D341Med (cell line): Measurements from ENCODE around the gene RAP1GAP2.
A peak's percentile ranks its signal among the peaks of the same experiment; 100 is the strongest.
"Not testable (repeated sequence)": the region's sequence is repeated elsewhere in the genome, so short reads cannot be mapped to it uniquely, and the experiment has no call there.

ENCODE experiments used
- DNase-seq: peaks from one replicate; pipeline ENCODE4 v3.0.0; 2012; ENCODE audit warnings: low spot score

The RAP1GAP2 gene

GRCh38 chr17:2967515-2967914 lies 171.3 kb downstream of the RAP1GAP2 start:
- DNase-seq: no peak

GRCh38 chr17:2971851-2972250 lies 175.6 kb downstream of the RAP1GAP2 start:
- no peak for DNase-seq

- DNase-seq: no peak
These were observed 176.5 kb downstream of the RAP1GAP2 start for GRCh38 chr17:2972749-2973148.

- DNase-seq: no peak
These were observed 178.1 kb downstream of the RAP1GAP2 start for GRCh38 chr17:2974347-2974746.

DNA sequence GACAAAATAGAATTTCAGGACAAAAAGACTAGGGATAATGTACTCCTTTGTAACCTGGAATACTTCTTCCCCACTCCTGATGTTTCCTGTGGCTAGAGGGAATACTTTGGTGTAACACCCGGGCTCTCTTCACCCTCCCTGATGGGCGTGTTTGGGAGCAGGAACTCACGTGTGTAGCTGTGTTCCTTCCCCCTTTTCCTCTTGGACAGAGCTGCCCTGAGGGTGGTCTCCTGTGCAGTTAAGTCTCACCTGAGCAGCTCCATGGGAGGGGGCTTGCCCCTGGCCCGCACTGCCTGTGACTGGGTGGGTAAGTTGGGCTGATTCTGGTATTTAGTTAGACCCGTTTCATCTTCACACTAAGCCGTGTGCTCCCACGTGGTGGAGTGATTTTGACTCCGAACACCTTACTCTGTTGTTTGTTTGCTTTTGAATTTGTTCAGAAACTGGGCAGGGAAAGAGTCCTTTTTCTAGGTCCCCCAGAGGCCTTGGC lies 179.3 kb downstream of the RAP1GAP2 start:
- peak; percentile 72 for DNase-seq

- DNase-seq: no peak
These were observed 180.9 kb downstream of the RAP1GAP2 start for GRCh38 chr17:2977157-2977556.

DNA sequence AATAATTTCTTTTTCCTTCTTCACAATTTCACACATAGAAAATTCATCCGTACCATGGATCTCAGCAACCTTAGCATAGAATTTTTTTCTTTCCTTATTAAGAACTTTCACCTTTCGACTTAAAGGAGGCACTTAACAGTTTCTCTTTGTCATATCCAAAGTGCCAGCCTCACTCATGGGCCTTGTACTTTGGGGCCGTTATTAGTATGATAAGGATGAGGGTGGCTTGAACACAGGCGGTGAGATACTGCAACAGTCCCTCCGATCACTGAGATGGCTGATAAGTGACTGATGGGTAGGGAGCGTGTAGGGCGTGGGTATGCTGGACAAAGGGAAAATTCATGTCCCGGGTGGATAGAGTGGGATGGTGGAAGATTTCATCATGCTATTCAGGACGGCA lies 181.9 kb downstream of the RAP1GAP2 start:
- DNase-seq: no peak

- DNase-seq: no peak
These were observed 182.8 kb downstream of the RAP1GAP2 start for GRCh38 chr17:2978991-2979390.

DNA sequence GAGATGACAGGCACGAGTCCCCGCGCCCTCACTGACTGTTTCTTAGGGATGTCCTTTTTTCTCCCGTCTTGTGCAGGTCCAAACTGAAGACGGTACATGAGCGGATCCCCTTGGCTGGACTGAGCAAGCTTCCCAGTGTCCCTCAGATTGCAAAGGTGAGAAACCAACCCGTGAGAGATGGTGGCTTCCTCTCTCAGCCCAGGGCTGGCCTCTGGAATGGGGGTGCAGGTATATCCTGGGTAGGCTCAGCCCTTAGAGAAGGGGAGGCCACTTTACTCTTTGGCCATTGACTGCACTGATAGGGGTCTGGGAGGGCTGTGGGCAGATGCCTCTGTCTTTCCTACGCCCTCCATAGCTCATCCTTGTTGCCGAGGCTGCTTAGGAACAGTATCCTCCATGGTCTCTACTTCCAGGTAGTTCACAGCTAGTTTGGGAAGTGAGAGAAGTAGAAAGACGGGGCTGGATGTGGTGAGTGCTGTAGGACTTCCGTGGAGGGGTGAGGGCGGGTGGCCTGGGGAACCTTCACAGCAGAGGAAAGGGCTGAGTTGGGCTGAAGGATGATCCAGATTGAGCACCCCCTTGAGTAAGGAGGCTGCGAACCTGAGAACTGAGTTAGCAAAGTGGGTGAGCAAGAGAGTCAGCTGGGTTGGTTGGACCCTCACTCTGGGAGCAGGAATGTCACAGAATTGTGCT lies 184.1 kb downstream of the RAP1GAP2 start:
- DNase-seq: no peak

GRCh38 chr17:2980904-2981246 lies 184.6 kb downstream of the RAP1GAP2 start:
- no peak for DNase-seq

- no peak for DNase-seq
These were observed 185.1 kb downstream of the RAP1GAP2 start for GRCh38 chr17:2981325-2981724.

GRCh38 chr17:2982854-2983253 lies 186.6 kb downstream of the RAP1GAP2 start:
- no peak for DNase-seq

DNA sequence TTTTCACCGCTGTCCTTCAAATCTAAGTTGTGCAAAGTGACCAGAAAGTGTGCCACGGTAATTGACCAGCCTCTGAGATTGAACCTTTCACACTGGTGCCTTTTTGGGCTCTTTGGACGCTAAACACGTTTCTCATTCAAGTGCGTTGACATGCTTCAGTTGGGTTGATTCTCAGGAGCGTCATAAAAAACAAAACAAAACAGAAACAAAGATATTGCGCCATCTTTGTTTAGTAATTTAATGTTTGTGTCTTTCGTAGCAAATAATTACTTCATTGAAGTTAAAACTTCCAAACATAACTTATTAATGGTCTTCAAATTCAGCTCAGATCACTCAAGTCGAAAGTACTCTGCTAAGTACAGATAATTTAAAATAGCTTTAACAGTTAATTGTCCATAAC lies 187.0 kb downstream of the RAP1GAP2 start:
- DNase-seq: no peak

- DNase-seq: no peak
These were observed 189.1 kb downstream of the RAP1GAP2 start for GRCh38 chr17:2985318-2985717.

DNA sequence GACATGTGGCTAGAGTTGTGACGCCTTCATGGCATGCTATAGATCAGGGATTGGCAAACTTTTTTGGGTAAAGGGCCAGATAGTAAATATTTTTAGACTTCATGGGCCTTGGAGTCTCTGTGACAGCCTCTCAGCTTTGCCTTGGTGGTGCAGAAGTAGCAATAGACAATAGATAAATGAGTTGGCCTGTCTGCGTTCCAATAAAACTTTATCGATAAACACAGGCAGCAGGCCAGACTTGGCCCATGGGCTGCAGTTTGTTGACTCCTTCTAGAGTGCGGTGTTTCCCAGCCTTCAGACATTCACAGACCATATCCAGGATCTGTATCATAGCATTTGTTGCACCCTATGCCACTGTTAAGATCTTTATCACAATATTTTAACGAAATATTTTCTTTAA lies 190.7 kb downstream of the RAP1GAP2 start:
- DNase-seq: no peak

DNA sequence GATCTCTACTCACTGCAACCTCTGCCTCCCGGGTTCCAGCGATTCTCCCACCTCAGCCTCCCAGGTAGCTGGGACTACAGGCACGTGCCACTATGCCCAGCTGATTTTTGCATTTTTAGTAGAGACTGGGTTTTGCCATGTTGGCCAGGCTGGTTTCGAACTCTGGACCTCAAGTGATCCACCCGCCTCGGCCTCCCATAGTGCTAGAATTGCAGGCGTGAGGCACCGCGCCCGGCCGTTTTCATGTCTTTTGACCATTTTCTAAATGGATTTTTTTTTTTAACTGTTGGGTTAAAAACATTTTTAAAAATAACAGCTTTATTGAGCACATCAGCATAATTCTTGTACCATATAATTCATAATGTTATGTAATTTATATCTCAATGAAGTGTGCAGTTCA lies 193.2 kb downstream of the RAP1GAP2 start:
- DNase-seq: not testable (repeated sequence)

- DNase-seq: no peak
These were observed 193.6 kb downstream of the RAP1GAP2 start for GRCh38 chr17:2989855-2990254.

GRCh38 chr17:2990396-2990795 lies 194.2 kb downstream of the RAP1GAP2 start:
- DNase-seq: no peak

- DNase-seq: not testable (repeated sequence)
These were observed 195.3 kb downstream of the RAP1GAP2 start for GRCh38 chr17:2991396-2992180.

GRCh38 chr17:2994441-2994840 lies 198.2 kb downstream of the RAP1GAP2 start:
- no peak for DNase-seq

DNA sequence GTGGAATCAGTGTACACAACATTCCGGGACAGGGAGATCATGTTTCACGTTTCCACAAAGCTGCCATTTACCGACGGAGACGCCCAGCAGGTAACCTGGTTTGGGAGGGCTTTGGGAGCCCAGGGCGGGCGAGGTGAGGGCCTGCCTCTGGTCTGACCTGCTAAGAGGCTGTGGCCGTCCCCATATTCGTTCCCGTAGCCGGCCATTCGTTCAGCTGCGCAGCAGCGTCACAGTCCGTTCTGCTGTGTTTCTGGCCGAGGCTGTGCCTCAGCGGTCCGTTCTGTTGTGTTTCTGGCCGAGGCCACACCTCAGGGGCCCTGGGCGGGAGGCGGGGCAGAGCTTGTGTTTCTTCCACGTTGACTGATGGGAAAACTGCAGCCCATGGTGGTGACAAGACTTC lies 199.1 kb downstream of the RAP1GAP2 start:
- no peak for DNase-seq

DNA sequence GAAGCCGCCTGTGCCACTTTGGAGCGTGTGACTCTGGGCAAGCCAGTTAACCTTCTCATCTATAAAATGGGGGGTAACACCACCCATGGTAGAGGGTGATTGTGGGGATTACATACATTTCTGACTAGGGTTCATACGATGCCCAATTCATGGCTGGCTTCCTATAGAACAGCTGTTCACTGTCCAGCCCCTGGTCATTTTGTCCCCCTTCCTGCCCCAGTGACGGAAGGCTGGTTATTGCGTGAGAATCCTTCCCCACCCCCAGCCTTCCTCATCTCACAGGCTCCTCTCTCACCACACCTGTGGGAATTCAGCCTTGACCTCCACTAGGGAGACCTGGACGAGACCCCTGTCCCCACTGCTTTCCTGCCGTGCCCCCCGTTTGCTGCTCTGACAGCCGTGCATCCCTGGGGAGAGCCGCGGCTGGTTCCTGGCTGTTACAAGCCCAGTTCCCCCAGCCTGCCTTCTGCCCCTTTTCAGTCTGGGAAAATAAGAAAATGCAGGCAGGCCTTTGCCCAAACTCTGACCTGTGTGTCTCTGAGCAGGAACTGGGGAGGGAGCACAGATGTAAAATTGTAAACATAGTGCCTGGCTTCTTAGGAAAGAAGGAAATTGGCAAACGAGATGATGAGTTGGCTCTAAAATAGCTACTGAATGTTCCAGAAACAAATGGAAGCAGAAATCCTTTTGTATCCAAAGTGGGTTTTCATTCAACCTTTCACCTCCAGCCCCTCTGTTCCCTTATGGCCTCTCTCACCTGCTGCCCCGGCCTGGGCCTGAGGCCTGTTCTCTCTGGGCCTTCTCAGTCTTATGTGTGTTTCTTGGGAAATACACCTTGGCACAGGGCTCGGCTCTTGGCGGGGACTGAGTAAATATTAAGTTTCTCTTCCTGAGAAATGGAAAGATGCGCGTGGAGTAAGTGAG lies 199.9 kb downstream of the RAP1GAP2 start:
- no peak for DNase-seq
